H1 (cell line): ENCODE measurements around the gene ARHGAP42.

Experiments
- BACH1 ChIP-seq: IDR thresholded peaks from 2 replicates; pipeline ENCODE4 v1.6.1; 2012; ENCODE audit warnings: low read length, improper control_type of control experiment
- CHD2 ChIP-seq: IDR thresholded peaks from 2 replicates; pipeline ENCODE4 v1.6.1; 2012; ENCODE audit warnings: low read length, improper control_type of control experiment
- CTCF ChIP-seq, 3 experiments: IDR thresholded peaks; 1 replicate in 2 of 3; 2 replicates in 1 of 3; pipeline versions ENCODE4 v1.5.1 to v1.6.1; 2011; ENCODE audit warnings: low read length in 3 of 3, mild to moderate bottlenecking in 3 of 3, inconsistent platforms in 2 of 3, low read depth in 1 of 3, moderate library complexity in 1 of 3; ENCODE audit not compliant: insufficient read depth in 1 of 3; ENCODE audit errors: control extremely low read depth in 1 of 3
- EP300 ChIP-seq, 2 experiments: IDR thresholded peaks; 1 replicate in 1 of 2; 2 replicates in 1 of 2; pipeline ENCODE4 v1.6.1; 2011 to 2012; ENCODE audit warnings: low read depth in 2 of 2, low read length in 2 of 2, mild to moderate bottlenecking in 2 of 2, borderline replicate concordance in 1 of 2, inconsistent platforms in 1 of 2, moderate library complexity in 1 of 2
- EZH2 ChIP-seq: fragments of 200-600 bp; sonication (generic); IDR thresholded peaks from 2 replicates; pipeline ENCODE4 v1.7.1; 2012; ENCODE audit warnings: low read depth, mild to moderate bottlenecking, moderate library complexity, low read length, inconsistent platforms; ENCODE audit not compliant: severe bottlenecking
- GTF2F1 ChIP-seq: IDR thresholded peaks from 2 replicates; pipeline ENCODE4 v1.6.1; 2012; ENCODE audit warnings: low read depth, low read length, improper control_type of control experiment, borderline replicate concordance
- PHF8 ChIP-seq: fragments of 200-600 bp; sonication (generic); conservative IDR thresholded peaks from 2 replicates; pipeline ENCODE4 v1.7.1; 2012; ENCODE audit warnings: low read depth, mild to moderate bottlenecking, inconsistent platforms, low read length, moderate library complexity
- RBBP5 ChIP-seq: IDR thresholded peaks from 2 replicates; pipeline ENCODE4 v1.7.1; 2012; ENCODE audit warnings: low read depth, mild to moderate bottlenecking, inconsistent platforms, low read length, moderate library complexity, borderline replicate concordance
- TCF12 ChIP-seq: IDR thresholded peaks from 2 replicates; pipeline ENCODE4 v1.6.1; 2011; ENCODE audit warnings: low read depth, mild to moderate bottlenecking, low read length

GRCh38 chr11:100991541-100991940 lies 304.5 kb downstream of the ARHGAP42 start:
- TF ChIP-seq PHF8, result no peak
- no peak for TF ChIP-seq BACH1
- no peak for TF ChIP-seq CHD2
- TF ChIP-seq EZH2, result no peak
- TF ChIP-seq CTCF (IDR thresholded peaks at IDR 0.05; ENCODE audit: control extremely low read depth in 1 of 3, insufficient read depth in 1 of 3, low read depth in 1 of 3, low read length in 3 of 3), result no peak
- no peak for TF ChIP-seq EP300 (IDR thresholded peaks at IDR 0.05; ENCODE audit: borderline replicate concordance in 1 of 2, low read depth in 2 of 2, low read length in 2 of 2)
- TF ChIP-seq TCF12, result no peak
- TF ChIP-seq RBBP5, result no peak
- TF ChIP-seq GTF2F1, result no peak
